HG03565 (cell line): ENCODE measurements around the gene PADI3.

Source experiments
- ATAC-seq: cut with Tn5 transposase; IDR thresholded peaks from one replicate; pipeline ENCODE4 v1.9.1; 2021; ENCODE audit warnings: mild to moderate bottlenecking, moderate library complexity; ENCODE audit not compliant: unreplicated experiment

The PADI3 gene

DNA sequence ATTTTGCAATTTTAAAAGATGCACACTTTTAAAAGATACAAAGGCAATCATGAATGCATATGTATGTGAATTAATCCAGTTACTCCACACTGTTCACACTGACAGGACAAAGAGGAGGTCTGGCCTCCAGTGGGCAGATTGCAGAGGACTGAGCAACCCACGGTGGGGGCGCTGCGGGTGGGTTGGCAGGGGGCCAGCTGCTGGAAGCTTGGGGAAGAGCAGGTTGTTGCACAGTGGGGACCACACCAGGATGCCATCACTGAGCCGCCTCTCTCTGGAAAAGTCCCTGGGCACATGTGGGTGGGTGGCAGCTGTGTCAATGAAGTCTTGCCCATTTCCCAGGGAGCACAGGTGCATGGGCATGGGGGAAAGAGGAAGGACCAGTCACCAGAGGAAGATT, 46.4 kb downstream of the PADI3 start:
- ATAC-seq = no peak

DNA sequence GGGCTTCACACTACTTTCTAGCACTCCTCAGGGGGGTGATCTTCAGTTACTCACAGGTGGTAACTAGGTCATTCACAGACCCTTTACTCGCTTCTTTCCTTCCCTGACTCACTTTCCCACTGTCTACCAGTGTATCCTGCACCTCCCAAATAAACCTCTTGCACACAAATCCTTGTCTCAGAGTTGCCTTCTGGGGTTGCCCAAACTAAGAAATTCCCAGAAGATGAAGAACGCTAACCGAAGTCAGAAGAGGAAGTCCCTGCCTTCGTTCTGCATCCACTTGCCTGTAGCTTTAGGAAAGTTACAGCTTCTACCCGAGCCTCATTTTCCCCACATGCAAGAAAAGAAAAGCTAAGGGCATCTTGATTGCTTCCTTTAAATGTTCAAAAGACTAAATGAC, 47.2 kb downstream of the PADI3 start:
- no peak for ATAC-seq

DNA sequence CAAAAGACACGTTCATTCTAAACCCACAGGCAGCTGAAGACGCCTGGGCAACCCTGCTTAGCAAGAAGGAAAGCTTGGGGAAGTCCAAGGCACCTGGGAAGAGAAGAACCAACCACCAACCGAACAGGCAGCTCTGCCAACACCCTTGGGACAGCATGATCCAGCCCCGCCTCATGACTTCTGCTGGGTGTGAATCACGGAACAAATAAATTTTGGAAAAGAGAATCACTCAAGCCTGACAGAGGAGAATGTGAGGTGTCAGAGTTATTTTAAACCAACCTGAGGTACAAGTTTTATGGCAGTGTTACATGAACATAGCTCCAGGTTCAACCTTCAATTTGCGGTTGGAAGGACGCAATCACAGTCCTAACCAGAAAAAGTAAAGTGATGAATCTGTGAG, 49.1 kb downstream of the PADI3 start:
- no peak for ATAC-seq

DNA sequence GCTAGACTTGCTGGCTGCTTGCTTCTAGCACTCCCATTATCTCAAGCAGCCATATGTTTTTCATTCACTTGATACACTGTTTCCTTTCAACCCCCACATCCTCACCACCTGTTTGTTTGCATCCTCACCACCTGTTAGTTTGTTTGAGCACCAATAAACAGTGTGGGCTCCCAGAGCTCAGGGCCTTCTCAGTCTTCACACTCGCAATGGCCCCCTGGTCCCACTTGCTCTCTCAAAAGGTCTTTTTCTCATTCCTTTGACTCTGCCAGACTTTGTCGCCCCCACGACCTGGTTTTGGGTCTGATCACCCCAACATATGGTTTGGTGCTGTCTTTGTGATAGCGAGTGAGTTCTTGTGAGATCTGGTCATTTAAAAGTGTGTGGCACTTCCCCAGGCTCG, 52.9 kb downstream of the PADI3 start:
- no peak for ATAC-seq

DNA sequence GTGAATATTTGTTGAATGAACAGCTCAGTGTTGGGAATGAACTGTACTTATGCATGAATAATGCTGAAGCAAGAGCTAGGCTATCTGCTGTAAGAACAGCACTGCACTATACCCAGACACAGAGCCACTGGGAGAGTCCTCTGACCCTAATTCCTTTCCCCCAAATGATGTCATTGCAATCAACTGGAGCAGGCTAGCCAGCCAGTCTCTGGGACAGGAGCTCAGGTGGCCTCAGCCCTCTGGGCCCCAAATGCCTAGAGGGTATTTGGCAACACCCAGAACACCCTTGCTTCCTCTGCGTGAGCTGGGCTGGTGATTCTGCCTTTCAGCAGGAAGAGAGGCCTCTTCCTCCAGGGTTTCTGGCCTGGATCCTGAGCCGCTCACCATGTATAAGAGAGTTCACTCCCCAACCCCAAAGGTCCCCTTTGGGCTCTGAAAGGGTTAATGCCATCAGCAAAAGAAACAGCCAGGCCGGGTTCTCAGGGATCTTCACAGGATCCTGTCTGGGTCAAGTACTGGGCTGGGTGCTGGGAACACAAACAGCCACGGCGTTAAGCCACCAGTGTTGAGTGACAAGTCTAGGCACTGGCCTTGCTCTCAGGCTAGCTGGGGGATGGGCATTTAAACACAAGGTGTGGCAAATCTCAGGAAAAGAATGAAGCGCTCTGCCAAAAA, 55.4 kb downstream of the PADI3 start:
- no peak for ATAC-seq

DNA sequence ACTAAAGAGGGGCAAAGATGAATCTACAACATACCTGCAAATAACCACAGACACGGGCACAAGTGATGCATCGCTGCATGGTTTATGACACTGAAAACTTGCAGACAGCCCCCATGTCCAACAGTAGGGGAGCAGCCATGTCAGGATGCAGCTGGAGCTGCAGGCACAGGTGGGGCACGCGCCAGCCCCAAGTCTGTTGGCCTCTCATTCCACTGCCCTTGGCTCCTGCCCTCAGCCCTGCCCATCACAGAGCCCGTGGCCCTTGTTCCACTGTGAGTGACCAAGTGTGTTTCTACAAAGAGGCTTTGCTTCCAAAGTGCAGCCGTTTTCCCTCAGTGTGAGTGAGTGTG, 55.9 kb downstream of the PADI3 start:
- ATAC-seq = no peak

DNA sequence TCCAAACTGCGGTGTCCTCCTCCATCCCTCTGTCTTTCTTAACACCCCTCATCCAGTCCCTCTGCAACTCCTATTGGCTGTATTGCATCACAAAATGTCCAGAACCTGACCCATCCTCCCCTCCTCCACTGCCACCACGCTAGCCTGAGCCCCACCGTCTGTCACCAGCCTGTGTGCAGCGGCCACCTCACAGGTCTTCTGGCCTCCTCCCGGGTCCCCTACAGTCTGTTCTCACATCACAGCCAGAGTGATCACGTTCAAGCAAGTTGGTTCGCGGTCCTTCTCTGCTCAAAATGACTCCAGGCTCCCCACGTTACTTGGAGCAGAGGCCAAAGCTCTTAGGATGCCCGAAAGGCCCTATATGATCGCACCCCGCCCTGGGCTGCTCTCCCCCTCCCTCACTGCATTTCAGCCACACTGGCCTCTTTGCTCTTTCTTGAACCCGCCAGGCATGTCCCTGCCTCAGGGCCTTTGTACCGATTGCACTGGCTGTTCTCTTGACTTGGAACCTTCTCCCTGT, 56.7 kb downstream of the PADI3 start:
- ATAC-seq = no peak

DNA sequence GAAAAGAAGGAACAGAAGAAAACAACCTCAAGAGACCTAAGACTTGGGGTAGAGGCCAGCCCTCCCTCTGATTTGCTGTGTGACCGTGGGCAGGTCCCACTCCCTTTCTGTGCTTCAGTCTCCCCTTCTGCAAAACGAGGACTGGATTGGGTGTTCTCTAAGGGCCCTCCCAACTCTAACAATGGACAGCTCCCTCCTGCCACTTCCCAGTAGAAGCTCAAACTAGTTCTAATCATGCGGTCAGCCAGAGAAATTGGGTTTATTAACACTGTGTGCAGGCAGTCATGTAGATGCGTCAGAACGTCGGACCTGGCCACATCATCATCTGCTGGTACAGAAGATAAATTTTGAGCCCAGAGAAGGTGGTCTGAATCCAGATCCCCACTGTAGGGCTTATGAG, 57.5 kb downstream of the PADI3 start:
- ATAC-seq = no peak

DNA sequence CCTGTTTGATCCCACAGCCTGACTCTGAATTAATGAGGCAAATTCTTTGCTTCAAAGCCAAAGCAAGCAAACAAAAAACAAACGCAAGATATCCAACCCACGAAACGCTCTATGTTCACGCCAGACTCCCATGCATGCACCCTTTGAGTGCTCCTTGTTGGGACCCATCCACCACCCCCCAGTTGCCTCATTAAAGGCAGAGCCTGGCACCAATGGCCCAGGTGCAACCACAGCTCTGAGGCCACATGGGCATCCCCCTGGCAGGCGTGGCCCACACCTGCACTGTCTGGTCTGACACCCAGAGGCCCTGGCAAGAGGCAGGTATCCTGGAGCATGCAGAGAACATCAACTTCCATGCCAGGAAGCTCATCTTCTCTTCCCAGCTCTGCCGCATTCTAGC, 58.0 kb downstream of the PADI3 start:
- no peak for ATAC-seq

DNA sequence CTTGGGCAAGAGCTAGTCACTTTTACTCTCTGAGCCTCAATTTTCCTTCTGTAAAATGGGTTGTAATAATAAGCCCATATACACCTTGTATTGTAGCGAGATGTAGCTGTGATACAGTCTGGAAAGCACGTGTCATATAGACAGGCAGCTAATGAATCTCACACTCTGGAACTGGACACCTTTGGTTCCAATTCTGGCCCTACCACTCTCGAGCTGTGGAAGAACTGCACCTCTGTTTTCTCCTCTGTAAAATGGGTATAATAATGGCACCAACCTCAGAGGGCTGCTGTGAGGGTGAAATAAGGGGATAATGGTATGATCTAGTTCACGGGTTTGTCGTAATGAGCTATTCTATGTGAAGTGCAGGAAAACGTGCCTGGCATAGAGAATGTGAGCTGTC, 58.4 kb downstream of the PADI3 start:
- ATAC-seq = no peak

DNA sequence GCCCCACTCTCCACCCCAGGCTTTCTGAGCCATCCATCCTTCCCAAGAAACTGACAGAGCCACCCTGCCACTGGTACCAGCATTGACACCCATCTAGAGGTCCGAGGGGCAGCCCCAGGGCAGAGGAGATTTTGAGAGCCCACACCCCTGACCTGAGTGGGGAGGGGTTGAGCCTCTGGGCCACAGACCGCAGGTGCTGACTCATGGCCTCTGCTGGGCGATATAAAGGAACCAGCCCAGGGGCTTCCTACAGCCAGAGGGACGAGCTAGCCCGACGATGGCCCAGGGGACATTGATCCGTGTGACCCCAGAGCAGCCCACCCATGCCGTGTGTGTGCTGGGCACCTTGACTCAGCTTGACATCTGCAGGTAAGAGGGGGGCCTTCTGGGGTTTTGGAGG, 59.0 kb downstream of the PADI3 start, which contains the start of gene PADI4:
Gene PADI4 (plus strand): TSS at position 252 of the 400 bp plus-strand sequence. CDS start 26 bp downstream, at position 278.
- ATAC-seq = no peak

DNA sequence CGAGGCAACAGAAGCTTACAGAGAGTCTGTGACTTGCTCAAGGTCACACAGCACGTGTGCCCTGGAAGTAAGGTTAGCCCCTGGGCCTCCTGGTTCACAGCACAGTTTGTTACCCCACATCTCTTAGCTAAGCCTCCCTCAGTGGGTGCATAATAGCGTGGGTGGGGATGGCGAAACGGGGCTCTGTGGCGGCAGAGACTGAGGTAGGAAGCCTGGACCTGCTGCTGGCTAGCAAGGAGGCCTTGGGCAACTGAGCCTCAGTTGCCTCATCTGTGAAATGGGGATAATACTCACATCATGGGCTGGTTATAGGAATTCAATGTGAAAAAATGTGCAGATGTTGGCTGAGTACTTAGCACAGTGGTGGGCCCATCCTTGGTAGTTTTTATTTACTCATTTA, 59.7 kb downstream of the PADI3 start:
- ATAC-seq = no peak

DNA sequence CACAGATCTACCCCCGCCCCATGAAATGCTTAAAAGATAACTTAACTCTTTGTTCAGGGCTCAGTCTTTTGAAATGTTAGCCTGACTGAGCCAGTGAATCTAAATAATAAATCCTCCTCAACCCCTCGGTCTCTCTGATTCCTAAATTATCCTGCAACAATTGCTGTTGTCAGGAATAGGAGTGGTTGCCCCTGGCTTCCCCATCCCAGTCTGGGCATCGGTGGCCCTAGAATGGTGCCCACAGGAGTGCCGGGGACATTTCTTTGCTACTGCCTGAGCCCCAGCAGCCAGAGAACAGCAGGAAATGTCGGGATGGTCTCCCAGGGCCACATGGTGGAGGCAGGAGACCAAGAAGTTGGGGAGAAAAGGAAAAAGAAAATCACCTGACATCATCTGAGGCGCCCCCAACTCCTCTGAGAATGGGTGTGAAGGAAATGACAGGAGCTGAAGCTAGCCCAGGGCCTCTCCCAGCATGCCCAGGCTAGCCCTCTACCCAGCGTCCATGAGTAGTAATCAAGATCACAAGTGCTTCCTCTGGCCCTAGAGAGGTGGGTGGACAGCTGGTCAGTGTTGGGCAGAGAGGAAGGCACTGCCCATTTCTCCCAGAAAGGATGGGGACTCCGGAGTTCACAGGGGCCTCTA, 60.6 kb downstream of the PADI3 start:
- no peak for ATAC-seq

DNA sequence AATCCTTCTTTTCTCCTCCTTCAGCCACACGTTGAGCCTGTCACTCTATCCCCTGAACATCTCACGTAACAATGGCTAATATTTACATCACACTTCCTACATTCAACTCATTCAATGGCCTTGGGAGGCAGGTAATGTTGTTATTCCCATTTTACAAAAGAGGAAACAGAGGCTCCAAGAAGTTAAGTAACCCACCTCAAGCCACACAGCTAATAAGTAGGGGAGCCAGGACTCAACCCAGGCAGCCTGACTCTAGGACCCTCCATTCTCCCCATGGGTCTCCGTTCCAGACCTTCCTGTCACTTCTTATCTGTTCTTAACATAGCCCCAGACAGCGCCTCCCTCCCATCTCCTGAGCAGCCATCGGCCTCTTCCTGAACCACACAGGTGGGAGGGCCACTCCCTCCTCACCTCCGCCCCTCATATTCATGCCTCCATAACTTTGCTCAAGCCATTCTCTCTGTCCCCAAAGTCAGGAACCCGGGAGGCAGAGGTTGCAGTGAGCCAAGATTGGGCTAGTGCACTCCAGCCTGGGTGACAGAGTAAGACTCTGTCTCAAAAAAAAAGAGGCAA, 61.3 kb downstream of the PADI3 start:
- no peak for ATAC-seq

DNA sequence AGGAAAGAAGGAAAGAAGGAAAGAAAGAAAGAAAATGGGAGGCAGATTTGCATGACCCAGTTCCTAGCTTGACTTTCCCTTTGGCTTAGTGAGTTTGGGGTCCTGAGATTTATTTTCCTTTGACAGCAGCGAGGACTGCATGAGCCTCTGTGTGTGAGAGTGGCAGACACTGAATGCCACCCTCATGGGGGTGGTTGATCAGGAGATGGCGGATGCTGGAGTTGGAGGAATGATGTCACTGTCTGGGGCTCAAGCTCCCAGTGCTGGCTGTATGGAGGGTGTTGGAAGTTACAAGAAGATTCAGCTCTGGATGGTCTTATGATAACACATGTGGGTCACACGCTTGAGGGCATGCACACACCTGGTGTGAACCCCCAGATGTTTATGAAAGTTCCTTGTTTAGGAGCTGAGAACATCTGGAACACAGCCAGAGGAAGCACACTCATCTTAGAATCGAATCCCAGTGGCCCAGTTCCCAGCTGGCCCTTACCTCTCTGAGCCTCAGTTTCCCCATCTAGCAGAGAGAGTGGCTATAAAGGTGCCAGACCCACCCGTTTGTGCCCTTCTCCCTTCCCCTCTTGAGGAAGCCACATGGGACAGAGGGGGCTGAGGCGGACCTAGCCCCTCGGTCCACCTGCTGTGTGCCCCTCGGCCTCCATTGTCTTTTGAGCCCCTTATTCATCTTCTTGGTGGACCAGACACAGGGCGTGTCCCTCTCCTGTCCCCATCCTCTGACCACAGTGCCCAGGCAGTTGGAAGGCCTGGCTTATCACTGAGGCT, 64.8 kb downstream of the PADI3 start:
- ATAC-seq = no peak

DNA sequence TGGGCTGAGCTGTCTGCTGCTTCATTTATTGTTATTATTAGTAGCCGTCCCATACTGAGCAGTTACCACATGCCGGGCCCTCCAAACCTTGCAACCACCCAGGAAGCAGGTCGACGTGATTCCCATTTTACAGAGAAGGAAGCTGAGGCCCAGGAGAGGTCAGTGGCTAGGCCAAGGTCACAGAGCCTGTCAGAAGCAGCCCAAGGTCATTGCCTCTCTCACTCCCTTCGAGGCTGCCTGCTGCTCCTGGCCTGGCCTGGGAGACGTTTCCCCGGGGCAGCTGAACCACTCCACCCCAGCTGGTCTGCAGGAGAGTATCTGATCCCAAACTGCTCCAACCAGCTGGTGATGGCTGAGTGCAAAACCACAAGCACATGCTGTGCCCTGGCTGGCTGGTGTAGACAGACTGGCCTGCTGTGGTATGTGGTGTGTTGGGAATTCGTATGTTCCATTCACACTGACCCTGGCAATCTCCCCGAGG, 65.6 kb downstream of the PADI3 start:
- no peak for ATAC-seq

DNA sequence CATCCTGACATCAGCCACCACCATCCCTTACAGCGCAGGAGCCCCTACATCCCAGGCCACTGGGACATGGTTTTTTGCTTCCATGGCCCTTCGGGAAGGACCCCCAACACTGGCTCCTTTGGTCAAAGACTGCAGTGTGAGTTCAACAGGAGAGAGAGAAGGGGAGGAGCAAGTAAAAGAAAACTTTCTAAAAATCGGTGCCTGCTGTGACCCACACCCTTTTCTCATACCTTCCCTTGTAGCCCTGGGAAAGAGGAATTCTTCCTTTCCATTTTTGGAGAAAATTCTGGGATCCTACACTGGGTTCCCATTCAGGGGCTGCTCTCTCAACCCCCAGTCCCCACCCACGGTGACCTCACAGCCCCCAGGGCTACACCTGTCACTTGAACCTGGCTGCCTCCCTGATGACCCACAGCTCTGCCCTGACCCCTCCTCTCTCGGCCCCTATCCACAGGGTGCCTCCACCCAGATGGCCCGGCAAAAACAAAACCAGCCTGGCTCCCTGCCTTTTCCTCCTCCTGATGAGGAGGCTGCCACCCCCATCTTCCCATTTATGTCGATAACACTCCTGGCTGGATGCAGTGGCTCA, 66.7 kb downstream of the PADI3 start:
- no peak for ATAC-seq

DNA sequence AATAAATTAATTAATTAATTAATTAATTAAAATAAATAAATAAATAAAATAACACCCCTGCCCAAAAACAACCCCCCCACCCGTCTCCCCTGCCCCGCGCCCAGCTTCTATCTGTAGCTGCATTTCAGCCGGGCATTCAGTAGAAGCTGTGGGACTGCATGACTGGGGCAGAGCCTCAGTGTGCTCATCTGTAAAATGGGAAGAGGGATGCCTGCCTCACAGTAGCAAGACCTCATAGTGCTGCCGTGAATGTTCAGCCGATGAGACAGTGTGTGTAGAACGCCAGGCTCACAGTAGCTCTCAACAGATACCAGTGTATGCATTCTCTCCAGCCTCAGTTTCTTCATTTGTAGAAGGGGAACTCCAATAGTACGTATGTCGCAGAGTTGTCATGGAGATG, 67.8 kb downstream of the PADI3 start:
- ATAC-seq = no peak

DNA sequence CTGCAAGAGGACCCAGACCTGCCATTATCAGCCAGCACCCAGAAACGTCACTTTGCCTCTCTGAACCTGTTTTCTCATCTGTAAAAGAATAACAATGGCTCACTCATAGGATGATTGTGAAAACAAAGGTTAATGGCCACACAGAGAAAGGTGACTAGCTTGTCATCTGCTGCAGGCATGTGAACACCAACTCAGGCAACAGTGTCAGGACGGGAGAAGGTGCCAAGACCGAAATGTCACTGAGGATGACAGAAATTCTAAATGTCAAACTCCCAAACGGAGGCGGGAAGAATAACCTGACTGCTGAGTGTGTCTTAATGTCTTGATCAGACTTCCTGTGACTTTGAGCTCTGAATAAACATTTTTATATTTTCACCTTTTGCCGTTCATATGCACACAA, 69.4 kb downstream of the PADI3 start:
- ATAC-seq = no peak

DNA sequence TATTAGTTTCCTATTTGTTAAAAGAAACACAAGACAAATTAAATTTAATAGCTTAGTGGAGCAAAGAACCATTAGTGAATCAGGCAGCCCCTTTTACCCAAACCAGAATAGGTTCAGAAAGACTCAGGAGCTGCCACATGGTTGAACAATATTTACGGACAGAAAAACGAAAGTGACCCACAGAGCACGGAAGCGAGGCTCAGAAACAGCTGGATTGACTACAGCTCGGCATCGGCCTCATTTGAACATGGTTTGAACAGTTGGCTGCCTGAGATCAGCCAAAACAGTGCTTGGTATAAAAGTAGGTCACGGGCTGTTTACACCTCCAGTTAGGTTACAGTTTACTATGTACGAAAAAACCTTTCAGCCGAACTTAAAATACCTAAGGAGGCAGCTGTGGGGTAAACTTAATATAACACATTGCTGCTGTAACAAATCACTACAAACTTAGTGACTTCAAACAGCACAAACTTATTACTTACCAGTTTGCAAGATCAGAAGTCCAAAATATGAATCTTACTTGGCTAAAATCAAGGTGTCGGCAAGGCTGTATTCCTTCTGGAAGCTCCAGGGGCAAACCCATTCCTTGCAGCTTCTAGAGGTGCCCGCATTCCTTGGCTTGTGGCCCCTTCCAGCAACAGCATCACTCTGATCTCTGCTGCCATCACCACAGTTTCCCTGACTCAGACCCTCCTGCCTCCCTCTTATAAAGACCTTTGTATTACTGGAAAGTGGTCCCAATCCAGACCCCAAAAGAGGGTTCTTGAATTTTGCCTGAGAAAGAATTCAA, 70.9 kb downstream of the PADI3 start:
- ATAC-seq = no peak
